Trophoblast cell (in vitro differentiated cells and primary cell): ENCODE data around the gene F11R.

ENCODE experiments used
- DNase-seq, 2 donors: peaks; one replicate each; pipeline ENCODE4 v3.0.0-alpha.2; 2016
- H2AFZ ChIP-seq: 2 replicates; pipeline ENCODE4 v1.6.1; 2013; ENCODE audit warnings: low read length, moderate library complexity, mild to moderate bottlenecking; ENCODE audit not compliant: insufficient read depth, poor library complexity
- H2AK5ac ChIP-seq: 2 replicates; pipeline ENCODE4 v1.6.1; 2013; ENCODE audit warnings: mild to moderate bottlenecking, low read length
- H2BK120ac ChIP-seq: 2 replicates; pipeline ENCODE4 v1.6.1; 2013; ENCODE audit warnings: low read length, mild to moderate bottlenecking, moderate library complexity; ENCODE audit not compliant: insufficient read depth, poor library complexity
- H2BK12ac ChIP-seq: 2 replicates; pipeline ENCODE4 v1.6.1; 2013; ENCODE audit warnings: mild to moderate bottlenecking, low read length, moderate library complexity
- H2BK5ac ChIP-seq: 2 replicates; pipeline ENCODE4 v1.6.1; 2013; ENCODE audit warnings: low read length, low read depth, moderate library complexity, mild to moderate bottlenecking; ENCODE audit not compliant: poor library complexity
- H3K14ac ChIP-seq: 2 replicates; pipeline ENCODE4 v1.6.1; 2013; ENCODE audit warnings: mild to moderate bottlenecking, low read length
- H3K18ac ChIP-seq: 2 replicates; pipeline ENCODE4 v1.6.1; 2013; ENCODE audit warnings: mild to moderate bottlenecking, low read length
- H3K23ac ChIP-seq: 2 replicates; pipeline ENCODE4 v1.6.1; 2013; ENCODE audit warnings: low read length
- H3K27ac ChIP-seq: 2 replicates; pipeline ENCODE4 v1.5.1; 2013; ENCODE audit warnings: low read depth, mild to moderate bottlenecking, inconsistent platforms, low read length, moderate library complexity
- H3K27me3 ChIP-seq: 2 replicates; pipeline ENCODE4 v1.6.1; 2013; ENCODE audit warnings: inconsistent platforms, mild to moderate bottlenecking, low read length, moderate library complexity; ENCODE audit not compliant: insufficient read depth
- H3K36me3 ChIP-seq, 2 experiments: 1 replicate in 1 of 2; 2 replicates in 1 of 2; pipeline ENCODE4 v1.6.1; 2013; ENCODE audit warnings: low read length in 2 of 2, mild to moderate bottlenecking in 2 of 2, moderate library complexity in 1 of 2; ENCODE audit not compliant: insufficient read depth in 2 of 2, control insufficient read depth in 1 of 2
- H3K4ac ChIP-seq: 2 replicates; pipeline ENCODE4 v1.6.1; 2013; ENCODE audit warnings: low read depth, mild to moderate bottlenecking, low read length, moderate library complexity
- H3K4me1 ChIP-seq, 2 experiments: 1 replicate in 1 of 2; 2 replicates in 1 of 2; pipeline ENCODE4 v1.6.1; 2013; ENCODE audit warnings: low read length in 2 of 2, mild to moderate bottlenecking in 2 of 2, moderate library complexity in 1 of 2; ENCODE audit not compliant: insufficient read depth in 2 of 2, control insufficient read depth in 1 of 2
- H3K4me2 ChIP-seq: 2 replicates; pipeline ENCODE4 v1.6.1; 2013; ENCODE audit warnings: inconsistent platforms, mild to moderate bottlenecking, low read length, moderate library complexity
- H3K4me3 ChIP-seq: 2 replicates; pipeline ENCODE4 v1.5.1; 2013; ENCODE audit warnings: mild to moderate bottlenecking, low read depth, low read length, inconsistent platforms
- H3K79me1 ChIP-seq: one replicate; pipeline ENCODE4 v1.6.1; 2013; ENCODE audit warnings: low read length
- H3K79me2 ChIP-seq: 2 replicates; pipeline ENCODE4 v1.6.1; 2013; ENCODE audit warnings: low read length, mild to moderate bottlenecking; ENCODE audit not compliant: control insufficient read depth, insufficient read depth, poor library complexity
- H3K9ac ChIP-seq: 2 replicates; pipeline ENCODE4 v1.6.1; 2013; ENCODE audit warnings: mild to moderate bottlenecking, low read length
- H3K9me3 ChIP-seq: 2 replicates; pipeline ENCODE4 v1.6.1; 2013; ENCODE audit warnings: low read depth, mild to moderate bottlenecking, control low read depth, inconsistent platforms, low read length; ENCODE audit not compliant: insufficient read depth
- H4K12ac ChIP-seq: 2 replicates; pipeline ENCODE4 v1.6.1; 2013; ENCODE audit warnings: low read depth, mild to moderate bottlenecking, low read length, moderate library complexity
- H4K8ac ChIP-seq: 2 replicates; pipeline ENCODE4 v1.6.1; 2013; ENCODE audit warnings: low read depth, mild to moderate bottlenecking, low read length, moderate library complexity
- H4K91ac ChIP-seq: one replicate; pipeline ENCODE4 v1.6.1; 2013; ENCODE audit warnings: low read depth, mild to moderate bottlenecking, low read length, moderate library complexity
- WGBS: extraction: QIAGEN DNeasy Blood & Tissue Kit; methylation state at CpG from one replicate; pipeline ENCODE4 v1.1.7; 2013; ENCODE audit warnings: missing lambda C conversion rate; ENCODE audit not compliant: insufficient read length, insufficient coverage; ENCODE audit errors: extremely low coverage; 5-methylcytosine and 5-hydroxymethylcytosine counted together

Gene F11R

DNA sequence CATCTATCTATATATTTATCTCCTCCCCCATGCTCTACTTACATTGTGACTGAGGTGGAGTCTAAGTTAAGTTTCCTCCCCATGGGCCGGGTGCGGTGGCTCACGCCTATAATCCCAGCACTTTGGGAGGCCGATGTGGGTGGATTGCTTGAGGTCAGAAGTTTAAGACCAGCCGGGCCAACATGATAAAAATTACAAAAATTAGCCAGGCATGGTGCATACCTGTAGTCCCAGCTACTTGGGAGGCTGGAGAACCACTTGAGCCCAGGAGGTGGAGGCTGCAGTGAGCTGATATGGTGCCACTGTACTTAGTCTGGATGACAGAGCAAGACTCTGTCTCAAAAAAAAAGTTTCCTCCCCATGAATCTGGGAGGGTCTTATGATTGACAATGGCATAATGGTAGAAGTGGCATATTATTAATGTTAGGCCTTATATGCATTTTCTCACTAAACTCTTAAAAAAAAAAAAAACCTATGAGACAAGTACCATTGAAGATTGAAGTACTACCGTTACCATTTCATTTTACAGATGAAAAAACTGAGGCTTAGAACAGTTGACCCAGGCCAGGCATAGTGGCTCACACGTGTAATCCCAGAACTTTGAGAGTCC, 11.2 kb downstream of the F11R start:
- no peak overlapping the region for H3K4me3 ChIP-seq
- H3K23ac ChIP-seq = no peak overlapping the region
- peak overlapping the region; percentile 86 for H2BK12ac ChIP-seq
- no peak overlapping the region for H2AFZ ChIP-seq
- H3K79me2 ChIP-seq = peaks cover 26% of the 10 kb centered on the region
- peak overlapping the region; percentile 68 for H4K8ac ChIP-seq
- H3K9me3 ChIP-seq = no peaks in the 10 kb centered on the region
- peak overlapping the region; percentile 72 for H3K4ac ChIP-seq
- WGBS = no CpG with 5 or more reads among the region's 7 CpGs
- H3K27me3 ChIP-seq = no peaks in the 10 kb centered on the region
- peaks cover 26% of the 10 kb centered on the region for H3K79me1 ChIP-seq
- no peak overlapping the region for H4K12ac ChIP-seq
- no peak overlapping the region for H3K9ac ChIP-seq
- no peak overlapping the region for H3K4me2 ChIP-seq
- H3K18ac ChIP-seq = peak overlapping the region; percentile 63
- peak overlapping the region; percentile 50 for H2BK120ac ChIP-seq
- peaks cover 3 to 4% of the 10 kb centered on the region in 2 experiments for H3K36me3 ChIP-seq
- H3K4me1 ChIP-seq = peaks cover 30 to 47% of the 10 kb centered on the region in 2 experiments
- H2AK5ac ChIP-seq = no peak overlapping the region
- H3K14ac ChIP-seq = peak overlapping the region; percentile 44
- peak overlapping the region; percentile 88 for H2BK5ac ChIP-seq
- peak overlapping the region; percentile 89 for H3K27ac ChIP-seq
- peak; percentile 89 to 90 for DNase-seq
- H4K91ac ChIP-seq = peak overlapping the region; percentile 71

DNA sequence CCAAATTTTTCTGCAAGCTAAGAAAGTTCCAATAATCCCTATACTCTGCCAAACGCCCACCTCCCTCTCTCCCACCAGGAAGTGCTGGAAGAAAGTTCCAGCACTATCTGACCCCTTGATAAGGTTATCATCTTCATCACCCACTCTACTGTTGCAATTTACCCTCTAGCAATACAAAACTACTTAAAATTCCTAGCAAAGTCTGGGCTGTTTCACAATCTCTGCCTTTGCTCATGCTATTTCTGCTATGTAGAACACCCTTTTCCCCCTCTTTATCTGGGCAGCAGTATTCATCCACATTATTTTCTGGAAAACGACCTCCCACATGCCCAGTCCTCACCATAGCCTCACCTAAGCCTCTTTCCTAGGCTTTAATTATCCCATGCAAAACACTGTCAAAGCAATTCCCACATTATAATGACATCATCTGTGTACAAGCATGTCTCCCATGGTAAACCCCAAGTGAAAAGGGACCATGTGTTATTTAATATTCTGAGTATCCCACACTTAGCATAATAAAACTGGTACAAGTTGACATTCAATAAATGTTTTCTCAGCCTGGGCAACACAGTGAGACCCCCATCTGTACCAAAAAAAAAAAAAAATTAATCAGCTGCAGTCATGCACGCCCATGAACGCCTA, 12.0 kb downstream of the F11R start:
- Histone ChIP-seq H4K8ac (no peak overlapping the region), H3K27ac (peak overlapping the region; percentile 90), H3K36me3 (peaks cover 3 to 4% of the 10 kb centered on the region in 2 experiments), H3K79me2 (peaks cover 32% of the 10 kb centered on the region), H3K23ac (no peak overlapping the region), H2AFZ (no peak overlapping the region), H2BK5ac (no peak overlapping the region), H3K4me1 (peaks cover 25 to 43% of the 10 kb centered on the region in 2 experiments), H3K9ac (no peak overlapping the region), H2BK12ac (no peak overlapping the region), H3K27me3 (no peaks in the 10 kb centered on the region), H3K4me2 (peak overlapping the region; percentile 38), H3K4me3 (no peak overlapping the region), H4K12ac (no peak overlapping the region), H2BK120ac (no peak overlapping the region), H3K9me3 (no peaks in the 10 kb centered on the region), H3K18ac (no peak overlapping the region), H3K79me1 (peaks cover 21% of the 10 kb centered on the region), H2AK5ac (no peak overlapping the region), H4K91ac (no peak overlapping the region), H3K4ac (no peak overlapping the region), H3K14ac (no peak overlapping the region)
- WGBS = no CpG with 5 or more reads among the region's 4 CpGs
- DNase-seq = peak; percentile 67 to 98

DNA sequence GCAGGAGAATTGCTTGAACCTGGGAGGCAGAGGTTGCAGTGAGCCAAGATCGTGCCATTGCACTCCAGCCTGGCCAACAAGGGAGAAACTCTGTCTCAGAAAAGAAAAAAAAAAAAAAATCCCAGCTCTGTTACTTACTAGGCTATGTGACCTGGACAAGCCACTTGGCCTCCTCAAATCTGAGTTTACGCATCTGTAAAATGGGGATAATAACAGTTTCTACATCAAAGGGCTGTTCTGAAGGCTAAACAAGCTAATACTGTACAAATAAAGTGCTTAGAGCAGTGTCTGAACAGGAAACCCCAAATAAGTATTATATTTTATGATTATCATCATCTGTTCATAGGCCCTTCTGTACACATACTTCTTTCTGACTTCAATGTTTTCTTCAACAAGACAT, 13.6 kb downstream of the F11R start:
- H3K18ac ChIP-seq = no peak overlapping the region
- no peak overlapping the region for H2BK120ac ChIP-seq
- H3K4me1 ChIP-seq = peaks cover 16 to 34% of the 10 kb centered on the region in 2 experiments
- no peak overlapping the region for H3K9ac ChIP-seq
- H2AK5ac ChIP-seq = no peak overlapping the region
- no peak overlapping the region for H2AFZ ChIP-seq
- no peak overlapping the region for H4K8ac ChIP-seq
- peaks cover 3 to 4% of the 10 kb centered on the region in 2 experiments for H3K36me3 ChIP-seq
- peaks cover 13% of the 10 kb centered on the region for H3K79me1 ChIP-seq
- no peak overlapping the region for H3K23ac ChIP-seq
- H3K27ac ChIP-seq = no peak overlapping the region
- no peak overlapping the region for H3K14ac ChIP-seq
- no peak for DNase-seq
- no peak overlapping the region for H4K91ac ChIP-seq
- H3K4me3 ChIP-seq = no peak overlapping the region
- no peak overlapping the region for H4K12ac ChIP-seq
- no peak overlapping the region for H2BK12ac ChIP-seq
- no peak overlapping the region for H3K4me2 ChIP-seq
- no peaks in the 10 kb centered on the region for H3K27me3 ChIP-seq
- peaks cover 30% of the 10 kb centered on the region for H3K79me2 ChIP-seq
- WGBS = no CpG with 5 or more reads among the region's 2 CpGs
- no peaks in the 10 kb centered on the region for H3K9me3 ChIP-seq
- peak overlapping the region; percentile 99 for H3K4ac ChIP-seq
- H2BK5ac ChIP-seq = peak overlapping the region; percentile 65

DNA sequence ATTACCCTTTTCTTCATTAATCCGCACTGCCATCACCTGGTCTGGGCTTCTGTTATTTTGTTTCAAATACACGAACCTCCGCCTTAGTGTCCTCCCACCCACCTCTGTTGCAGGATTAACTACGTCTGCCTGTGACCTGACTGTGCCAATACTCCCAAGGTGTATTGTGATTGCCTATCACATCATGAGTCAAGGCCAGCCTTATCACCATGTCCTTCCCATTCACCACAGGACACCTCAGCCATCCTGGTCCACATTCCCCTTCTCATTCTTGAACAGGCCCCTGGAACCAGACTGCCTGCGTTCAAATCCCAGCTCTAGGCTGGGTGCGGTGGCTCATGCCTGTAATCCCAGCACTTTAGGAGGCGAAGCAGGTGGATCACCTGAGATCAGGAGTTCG, 14.4 kb downstream of the F11R start:
- Histone ChIP-seq H2AFZ (no peak overlapping the region), H4K12ac (no peak overlapping the region), H2BK120ac (no peak overlapping the region), H2AK5ac (no peak overlapping the region), H3K9ac (no peak overlapping the region), H3K36me3 (peaks cover 6% of the 10 kb centered on the region in 2 experiments), H2BK12ac (no peak overlapping the region), H3K18ac (no peak overlapping the region), H3K79me1 (peaks cover 11% of the 10 kb centered on the region), H3K27ac (no peak overlapping the region), H3K14ac (no peak overlapping the region), H4K8ac (no peak overlapping the region), H3K4ac (peak overlapping the region; percentile 83), H3K79me2 (peaks cover 28% of the 10 kb centered on the region), H3K4me1 (peaks cover 13 to 31% of the 10 kb centered on the region in 2 experiments), H2BK5ac (no peak overlapping the region), H3K4me2 (no peak overlapping the region), H3K4me3 (no peak overlapping the region), H3K27me3 (no peaks in the 10 kb centered on the region), H4K91ac (no peak overlapping the region), H3K9me3 (no peaks in the 10 kb centered on the region), H3K23ac (no peak overlapping the region)
- no CpG with 5 or more reads among the region's 8 CpGs for whole genome bisulfite sequencing
- DNase-seq = no peak
